Measurements from ENCODE around the gene ZNF710.
"Not testable (repeated sequence)": the region's sequence is repeated elsewhere in the genome, so short reads cannot be mapped to it uniquely, and the experiment has no call there.

Gene ZNF710

DNA sequence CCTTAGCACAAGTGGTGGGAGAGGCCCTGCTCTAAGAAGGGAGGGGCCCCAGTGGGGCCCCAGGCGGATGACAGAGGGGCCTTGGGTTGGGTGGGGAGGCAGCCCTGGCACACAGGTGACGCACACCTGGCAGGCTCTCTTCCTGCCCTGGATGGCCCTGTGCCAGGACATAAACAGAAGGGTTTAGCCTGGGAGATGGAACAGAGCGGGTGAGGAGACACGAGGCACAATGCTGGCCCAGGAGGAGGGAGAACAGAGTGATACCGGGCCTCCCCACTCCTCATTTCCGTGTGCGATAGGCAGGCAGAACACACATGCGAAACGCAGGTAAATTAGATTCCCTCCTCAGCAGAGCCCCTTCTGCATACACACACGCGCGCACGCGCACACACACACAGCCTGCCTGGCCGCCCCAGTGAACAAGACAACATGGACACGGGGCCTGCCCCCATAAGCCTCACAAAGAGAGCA lies 61.4 kb downstream of the ZNF710 start:
- DNase-seq: peak; percentile 27

DNA sequence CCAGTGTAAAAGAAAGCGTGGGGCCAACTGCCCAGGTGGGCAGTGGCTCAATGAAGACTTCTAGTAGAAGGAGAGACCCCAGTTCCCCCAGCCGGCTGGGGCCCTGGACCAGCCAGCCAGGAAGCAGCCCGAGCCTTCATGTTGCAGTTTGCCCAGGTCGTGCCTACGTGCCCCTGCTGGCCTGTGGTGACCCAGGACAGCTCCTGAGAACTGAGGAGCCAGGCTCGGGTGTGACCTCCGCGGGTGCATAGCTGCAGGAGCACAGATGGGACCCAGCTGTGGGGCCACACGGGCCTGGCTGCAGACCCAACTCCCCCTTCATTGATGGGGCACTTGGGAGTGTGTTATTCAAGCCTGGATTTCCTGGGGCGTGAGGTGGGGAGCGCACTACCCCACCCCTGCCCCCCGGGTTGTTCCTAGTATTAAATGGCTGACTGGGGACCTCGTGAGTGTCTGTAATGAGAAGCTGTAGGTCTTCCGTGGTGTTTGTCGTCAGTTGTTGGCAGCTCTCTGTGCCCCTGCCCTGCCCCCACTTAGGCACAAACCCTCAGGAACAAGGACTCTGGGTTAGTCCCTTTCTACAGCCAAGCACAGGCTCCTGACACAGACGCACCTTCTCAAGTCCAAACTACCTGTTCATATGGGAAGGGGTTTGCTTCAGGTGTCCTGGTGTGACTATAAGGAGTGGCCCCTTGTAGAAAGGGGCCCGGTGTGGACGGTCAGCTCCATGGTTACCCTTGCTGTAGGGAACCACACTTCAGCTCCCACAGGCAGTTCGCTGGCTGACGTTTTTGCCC lies 62.0 kb downstream of the ZNF710 start:
- no peak for DNase-seq

DNA sequence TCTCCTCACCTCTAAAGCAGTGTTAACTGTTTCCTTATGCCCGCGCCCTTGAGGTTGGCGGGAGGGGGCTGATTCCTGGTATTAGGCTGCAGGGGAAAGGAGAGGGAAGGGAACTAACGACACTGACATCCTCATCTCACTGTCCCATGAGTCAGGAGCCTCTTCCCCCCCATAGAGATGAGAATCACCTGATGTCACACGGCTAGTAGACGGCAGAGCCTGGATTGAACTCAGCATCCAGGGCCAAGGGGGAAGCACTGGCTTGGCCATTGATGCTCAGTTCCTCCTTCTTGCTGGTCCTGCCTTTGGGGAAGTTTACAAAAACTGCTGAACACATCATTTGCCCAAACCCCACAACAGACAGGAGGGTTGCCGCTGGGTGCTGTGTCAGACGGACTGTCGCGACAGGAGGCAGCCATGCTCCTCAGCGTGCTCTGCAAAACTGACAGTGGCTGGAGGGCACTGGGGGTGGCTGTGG lies 62.7 kb downstream of the ZNF710 start:
- no peak for DNase-seq

DNA sequence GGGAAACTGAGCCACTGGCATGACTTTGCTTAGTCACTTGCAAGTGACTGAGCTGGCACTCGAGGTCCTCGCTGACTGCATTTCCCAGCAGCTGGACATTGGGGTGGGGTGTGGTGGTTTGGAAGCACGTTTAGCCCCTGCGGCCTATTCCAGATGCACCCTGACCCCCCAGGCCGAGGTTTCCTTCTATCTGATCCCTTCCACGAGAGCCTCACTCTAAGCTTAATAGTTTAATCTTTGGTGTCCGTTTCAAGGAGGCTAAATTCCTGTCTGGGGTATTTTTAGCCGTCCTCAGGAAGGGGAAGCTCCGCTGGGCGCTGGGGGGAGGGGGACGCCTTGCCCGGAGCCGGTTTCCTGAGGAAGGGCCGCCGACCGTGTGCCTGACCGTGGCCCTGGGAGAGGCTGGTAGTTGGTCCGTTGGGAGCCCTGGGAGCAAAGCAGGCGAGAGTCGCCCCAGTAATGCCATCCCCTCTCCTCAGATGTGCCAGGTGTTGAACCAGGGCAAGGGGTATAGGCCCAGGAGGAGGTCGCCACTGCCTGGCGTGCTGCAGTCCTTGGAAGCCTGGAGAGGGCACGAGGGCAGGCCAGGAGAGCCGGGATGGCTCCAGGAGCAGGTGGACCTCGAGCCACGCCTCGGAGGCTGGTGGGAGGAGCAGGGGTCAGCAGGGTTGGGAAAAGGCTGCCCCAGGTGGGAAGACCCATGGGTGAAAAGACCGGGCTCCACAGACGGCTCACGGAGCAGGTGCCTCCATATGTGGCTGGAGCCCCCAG lies 64.0 kb downstream of the ZNF710 start:
- DNase-seq: no peak

DNA sequence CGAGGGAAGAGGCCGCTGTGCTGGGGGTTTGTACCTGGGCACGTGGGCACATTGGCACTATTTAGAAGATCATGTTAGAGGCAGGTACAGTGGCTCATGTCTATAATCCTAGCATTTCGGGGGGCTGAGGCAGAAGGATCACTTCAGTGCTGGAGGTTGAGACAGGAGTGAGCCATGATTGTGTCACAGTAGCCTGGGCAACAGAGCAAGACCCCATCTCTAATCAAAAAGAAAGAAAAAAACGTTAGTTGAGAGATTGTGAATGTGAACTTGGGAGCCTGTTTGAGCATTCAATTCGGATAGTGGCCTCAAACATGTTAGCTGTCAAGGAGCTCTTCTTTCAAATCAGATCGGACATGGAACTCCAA lies 64.5 kb downstream of the ZNF710 start:
- DNase-seq: no peak

DNA sequence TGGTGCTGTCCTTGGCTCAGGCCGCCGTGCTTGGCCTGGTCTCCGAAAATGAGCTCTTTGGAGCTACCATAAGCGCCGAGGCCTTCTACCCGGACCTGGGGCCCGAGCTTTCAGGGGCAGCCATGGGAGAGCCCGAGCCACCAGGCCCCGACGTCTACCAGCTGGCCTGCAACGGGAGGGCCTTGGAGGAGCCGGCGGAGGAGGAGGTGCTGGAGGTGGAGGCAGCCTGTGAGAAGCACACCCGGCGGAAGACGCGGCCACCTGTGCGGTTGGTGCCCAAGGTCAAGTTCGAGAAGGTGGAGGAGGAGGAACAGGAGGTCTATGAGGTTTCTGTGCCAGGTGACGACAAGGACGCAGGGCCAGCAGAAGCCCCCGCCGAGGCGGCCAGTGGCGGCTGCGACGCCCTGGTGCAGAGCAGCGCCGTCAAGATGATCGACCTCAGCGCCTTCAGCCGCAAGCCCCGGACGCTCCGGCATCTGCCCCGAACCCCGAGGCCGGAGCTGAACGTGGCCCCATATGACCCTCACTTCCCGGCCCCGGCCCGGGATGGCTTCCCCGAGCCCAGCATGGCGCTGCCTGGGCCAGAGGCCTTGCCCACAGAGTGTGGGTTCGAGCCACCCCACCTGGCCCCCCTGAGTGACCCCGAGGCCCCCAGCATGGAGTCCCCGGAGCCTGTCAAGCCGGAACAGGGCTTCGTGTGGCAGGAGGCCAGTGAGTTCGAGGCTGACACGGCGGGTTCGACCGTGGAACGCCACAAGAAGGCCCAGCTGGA lies 66.2 kb downstream of the ZNF710 start:
- DNase-seq: no peak

DNA sequence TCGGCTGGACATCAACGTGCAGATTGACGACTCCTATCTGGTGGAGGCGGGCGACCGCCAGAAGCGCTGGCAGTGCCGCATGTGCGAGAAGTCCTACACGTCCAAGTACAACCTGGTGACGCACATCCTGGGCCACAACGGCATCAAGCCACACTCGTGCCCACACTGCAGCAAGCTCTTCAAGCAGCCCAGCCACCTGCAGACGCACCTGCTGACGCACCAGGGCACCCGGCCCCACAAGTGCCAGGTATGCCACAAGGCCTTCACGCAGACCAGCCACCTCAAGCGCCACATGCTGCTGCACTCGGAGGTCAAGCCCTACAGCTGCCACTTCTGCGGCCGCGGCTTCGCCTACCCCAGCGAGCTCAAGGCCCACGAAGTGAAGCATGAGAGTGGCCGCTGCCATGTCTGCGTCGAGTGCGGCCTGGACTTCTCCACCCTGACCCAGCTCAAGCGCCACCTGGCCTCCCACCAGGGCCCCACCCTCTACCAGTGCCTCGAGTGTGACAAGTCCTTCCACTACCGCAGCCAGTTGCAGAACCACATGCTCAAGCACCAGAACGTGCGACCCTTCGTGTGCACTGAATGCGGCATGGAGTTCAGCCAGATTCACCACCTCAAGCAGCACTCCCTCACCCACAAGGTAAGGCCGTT lies 67.0 kb downstream of the ZNF710 start:
- DNase-seq: no peak

DNA sequence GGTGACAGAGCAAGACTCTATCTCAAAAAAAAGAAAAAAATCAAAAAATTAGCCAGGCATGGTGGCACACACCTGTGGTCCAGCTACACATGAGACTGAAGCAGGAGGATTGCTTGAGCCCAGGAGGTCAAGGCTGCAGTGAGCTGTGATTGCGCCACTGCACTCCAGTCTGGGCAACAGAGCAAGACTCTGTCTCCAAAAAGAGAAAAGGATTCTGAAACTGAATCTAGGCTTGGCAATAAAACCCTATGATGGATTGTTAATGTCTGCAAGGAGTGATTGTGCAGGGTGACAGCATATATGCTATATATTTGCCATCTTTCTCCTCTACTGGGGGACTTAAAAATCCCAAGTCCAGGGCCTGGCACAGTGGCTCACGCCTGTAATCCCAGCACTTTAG lies 69.5 kb downstream of the ZNF710 start:
- not testable (repeated sequence) for DNase-seq

DNA sequence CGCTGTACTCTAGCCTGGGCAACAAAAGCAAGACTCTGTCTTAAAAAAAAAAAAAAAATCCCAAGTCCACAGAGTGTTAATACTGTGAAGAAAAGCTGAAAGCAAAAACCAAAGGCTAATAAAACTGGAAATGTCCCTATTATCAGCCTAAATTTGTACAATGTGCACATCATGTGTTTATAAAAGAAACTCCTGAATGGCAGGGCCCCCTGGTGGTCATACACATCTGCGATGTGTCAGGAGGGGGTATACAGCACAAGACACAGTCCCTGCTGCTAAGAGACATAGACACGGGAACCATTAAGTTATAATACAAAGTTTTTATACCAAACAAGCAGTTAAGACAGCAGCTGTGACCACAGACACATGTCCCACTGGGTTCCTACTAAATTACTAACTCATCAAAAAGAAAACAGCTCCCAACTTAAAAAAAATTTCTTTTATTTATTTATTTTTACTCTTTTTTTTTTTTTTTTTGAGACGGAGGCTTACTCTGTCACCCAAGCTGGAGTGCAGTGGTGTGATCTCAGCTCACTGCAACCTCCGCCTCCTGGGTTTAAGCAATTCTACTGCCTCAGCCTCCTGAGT lies 70.2 kb downstream of the ZNF710 start:
- peak; percentile 29 for DNase-seq

DNA sequence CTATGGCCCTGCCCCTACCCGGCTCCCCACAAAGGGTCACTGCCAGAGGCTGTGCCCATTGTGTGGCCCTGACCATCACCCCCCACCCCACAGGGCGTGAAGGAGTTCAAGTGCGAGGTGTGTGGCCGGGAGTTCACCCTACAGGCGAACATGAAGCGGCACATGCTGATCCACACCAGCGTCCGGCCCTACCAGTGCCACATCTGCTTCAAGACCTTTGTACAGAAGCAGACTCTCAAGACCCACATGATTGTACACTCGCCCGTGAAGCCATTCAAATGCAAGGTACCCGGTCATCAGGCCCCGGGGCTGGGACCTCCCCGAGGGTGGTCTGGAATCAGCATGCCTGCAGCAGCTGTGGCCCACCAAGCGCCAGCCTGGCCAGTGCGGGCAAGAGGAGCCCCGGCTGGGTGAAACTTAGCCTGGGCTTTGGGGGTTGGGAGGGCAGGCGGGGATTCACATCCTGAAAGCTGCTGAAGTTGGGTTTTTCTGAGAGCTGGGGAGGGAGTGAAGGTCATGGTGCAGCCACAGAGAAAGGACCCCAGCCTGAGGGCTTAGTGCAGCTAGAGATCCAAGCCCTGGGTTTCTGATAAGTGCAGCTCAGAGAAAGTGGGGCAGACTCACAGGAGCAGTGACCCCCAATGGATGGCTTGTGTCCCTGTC lies 72.0 kb downstream of the ZNF710 start:
- DNase-seq: no peak

DNA sequence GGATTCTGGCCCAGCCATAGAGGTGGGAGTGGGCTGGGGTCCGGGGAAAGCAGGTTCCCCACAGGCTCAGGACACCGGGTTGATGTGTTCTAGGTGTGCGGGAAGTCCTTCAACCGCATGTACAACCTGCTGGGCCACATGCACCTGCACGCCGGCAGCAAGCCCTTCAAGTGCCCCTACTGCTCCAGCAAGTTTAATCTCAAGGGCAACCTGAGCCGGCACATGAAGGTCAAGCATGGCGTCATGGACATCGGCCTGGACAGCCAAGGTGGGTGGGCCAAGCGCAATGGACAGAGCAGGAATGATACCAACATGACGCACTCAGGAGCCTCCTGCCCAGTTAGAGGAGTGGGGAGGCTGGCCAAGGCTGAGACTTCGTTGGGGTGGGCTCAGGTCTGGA lies 72.9 kb downstream of the ZNF710 start:
- no peak for DNase-seq

DNA sequence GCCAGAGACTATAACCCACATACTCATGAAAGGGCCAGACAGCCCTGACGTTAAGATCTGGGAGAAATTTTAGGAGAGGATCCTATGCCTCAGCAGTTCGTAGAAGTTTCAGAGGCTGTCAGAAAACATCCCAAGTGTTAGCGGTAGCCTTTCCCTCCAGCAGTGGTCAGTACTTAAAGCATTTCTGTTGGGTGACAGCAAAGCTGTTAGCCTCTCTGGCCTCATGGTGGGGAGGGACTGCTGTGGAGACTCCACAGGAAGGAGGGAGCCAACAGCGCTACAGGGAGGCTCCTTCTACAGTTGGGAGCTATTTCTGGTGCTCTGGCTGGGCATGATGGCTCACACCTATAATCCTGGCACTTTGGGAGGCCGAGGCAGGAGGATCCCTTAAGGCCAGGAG lies 73.8 kb downstream of the ZNF710 start:
- DNase-seq: no peak

DNA sequence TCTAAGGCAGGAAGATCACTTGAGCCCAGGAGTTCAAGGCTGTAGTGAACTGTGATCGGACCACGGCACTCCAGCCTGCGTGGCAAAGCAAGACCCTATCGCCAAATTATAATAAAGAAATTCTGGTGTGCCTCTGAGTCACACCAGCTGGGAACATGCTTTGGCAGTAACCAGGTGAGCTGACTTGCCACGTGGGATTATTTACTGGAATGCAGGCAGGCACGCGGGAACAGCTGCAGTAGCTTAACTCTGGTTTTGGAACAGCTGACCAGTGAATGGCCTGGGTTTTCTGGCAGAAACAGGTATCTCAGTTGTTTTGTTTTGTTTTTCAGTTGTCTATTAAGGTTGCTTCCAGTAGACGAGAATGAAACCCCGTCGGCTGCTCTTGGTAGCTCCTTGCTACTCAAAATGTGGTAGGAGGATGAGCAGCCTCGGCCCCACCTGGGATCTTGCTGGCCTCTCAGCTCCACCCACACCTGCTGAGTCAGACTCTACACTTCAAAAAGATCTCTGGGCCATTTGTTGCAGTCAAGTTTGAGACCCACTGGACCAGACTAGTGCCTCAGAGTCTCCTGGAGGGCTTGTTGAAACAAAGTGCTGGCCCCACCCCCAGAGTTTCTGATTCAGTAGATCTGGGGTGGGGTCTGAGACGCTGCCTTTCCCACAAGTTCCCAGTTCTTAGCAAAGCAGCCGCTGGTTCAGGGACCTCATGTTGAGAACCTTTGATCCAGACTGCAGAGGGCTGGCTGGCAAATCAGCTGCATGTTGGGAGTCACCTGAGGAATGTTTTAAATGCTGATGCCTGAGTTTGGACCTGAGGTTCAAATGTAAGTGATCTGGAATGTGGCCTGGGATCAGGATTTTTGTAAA lies 74.5 kb downstream of the ZNF710 start:
- DNase-seq: no peak

DNA sequence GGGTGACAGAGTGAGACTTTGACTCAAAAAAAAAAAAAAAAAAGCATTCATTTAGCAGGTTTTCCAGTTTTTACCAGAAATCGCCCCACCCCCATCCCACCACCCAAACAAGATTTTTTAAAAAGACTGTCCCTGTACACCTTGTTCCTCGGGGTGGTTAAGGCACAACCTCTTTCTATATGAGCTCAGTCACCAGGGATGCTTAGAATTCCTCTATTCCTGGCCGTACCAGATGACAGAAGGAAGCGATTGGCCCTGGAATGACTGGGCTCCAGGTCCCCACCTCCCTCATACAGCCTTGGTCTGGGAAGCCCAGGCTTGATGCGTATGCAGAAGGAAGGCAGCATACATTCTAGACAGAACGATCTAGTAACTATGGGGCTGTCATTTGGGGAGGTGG lies 75.6 kb downstream of the ZNF710 start:
- DNase-seq: no peak

DNA sequence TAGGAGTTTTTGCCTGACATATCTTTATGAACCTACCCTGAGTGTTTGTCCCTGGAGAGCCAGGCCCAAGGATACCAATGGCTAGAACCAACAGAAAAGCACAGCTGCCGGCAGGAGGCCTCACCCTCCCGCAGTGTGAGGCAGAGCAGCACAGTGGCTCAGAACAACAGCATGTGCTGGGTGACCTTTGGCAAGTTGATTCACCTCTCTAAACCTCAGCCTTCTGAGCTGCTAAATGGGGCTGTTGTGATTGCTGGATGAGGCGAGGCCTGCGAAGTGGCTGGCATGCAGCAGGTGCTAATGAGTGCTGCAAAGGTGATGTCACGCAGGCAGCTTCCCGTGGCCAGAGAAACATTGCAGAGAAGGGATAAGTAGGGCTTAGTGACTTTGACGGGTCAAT lies 77.8 kb downstream of the ZNF710 start:
- no peak for DNase-seq

DNA sequence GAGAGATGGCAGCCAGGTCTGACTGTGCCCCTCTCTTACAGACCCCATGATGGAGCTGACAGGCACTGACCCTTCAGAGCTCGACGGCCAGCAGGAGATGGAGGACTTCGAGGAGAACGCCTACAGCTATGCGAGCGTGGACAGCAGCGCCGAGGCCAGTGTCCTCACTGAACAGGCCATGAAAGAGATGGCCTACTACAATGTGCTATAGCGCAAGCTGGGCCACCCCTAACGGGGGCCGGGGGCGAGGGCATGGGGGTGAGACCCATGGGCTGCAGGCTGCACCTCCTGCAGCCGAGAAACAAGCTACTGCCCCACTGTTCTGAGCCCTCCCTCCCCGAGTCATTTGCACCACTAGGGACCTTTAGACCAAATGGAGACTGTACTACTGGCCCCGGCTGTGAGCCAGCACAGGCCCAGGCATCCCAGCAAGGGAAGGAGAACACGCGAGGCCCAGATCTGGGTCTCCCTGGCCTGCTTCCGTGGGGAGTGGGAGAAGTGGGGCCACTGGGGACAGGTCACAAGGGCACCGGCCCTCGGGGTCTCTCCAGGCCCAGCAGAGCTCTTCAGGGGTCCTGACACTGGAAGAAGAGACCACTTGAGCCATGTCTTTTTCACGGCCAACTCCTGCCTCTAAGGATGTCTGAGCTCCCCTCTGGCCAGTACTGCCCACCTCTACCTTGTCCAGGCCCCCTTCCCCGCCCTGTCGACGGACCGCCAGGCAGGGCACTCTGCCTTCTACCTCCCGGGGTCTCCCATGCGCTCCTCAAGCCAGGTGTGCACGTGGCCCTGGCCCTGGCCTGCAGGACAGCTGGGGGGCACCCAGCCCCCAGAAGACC lies 78.7 kb downstream of the ZNF710 start:
- DNase-seq: no peak

DNA sequence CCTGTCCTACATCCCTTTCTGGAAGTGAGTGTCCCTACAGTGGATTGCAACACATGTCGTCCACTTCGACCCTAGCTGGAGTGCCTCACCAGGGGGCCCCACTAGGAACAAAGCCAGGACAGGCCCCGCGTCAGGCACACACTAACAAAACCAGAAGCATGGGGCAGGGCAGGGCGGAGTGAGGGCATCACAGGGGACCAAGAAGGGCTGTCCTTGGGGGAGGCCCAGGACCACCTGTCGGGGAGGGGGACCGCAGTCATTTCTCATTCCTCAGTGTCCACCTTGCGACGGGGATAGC lies 79.3 kb downstream of the ZNF710 start:
- no peak for DNase-seq

DNA sequence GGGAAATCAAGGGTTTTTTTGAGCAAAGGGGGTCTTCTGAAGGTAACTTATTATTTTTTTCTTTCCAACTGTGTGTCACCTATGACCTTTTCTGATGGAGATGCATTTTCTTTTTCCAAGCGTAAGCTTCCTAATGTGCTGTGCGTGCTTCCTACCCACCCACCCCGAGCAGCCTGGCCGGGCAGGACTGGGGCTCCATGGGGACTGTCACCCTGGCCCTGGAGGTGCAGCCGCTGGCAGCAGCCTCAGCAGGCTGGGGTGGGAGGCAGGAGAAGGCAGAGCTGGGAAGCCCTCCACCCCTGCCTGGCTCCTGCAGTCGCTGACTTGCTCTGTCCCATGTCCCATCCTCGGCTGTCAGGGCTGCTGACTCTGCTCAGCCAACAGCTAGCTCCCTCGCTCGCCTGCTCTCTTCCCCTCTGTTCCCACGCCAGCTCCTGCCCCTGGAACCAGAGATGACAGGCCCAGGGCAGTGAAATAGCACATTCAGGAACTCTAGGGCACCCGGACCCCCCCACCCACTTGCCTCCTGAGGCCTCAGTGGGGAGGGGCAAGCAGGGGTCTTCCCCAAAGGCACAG lies 79.8 kb downstream of the ZNF710 start:
- no peak for DNase-seq

DNA sequence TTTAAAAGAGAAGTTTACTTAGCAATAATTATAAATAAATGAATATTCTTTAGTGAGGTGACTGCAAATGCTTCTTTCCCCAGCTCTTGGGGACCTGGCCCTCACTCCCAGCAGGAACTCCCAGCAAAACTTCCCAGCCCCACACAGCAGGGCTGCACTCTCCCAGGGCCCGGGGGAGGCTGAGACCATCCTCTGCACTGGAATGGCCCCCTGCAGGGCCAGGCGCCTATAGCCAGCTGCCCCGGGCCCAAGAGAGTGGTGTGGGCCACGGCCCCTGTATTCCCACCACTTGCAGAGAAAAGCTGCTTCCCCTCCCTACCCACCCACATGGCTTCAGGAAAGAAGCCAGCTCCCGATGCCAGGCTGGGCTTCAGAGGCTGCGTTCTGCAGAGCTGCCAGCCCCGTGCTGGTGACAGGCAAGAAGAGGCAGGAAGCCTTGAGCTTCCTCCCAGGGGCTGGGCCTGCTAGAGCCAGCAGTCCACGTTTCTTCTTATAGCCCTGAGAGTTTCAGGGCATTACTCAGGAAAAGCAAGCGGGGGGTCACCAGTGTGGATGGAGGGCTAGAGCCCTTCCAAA lies 81.1 kb downstream of the ZNF710 start:
- no peak for DNase-seq

Data from NCI-H1092 treated with DMSO at 0.1 percent for 48 hours (cell line).